ENCODE measurements around the gene SH3PXD2A. TPM values are rescaled to one million over a fixed set of nuclear protein-coding genes. Genes with fewer than 3 reads are reported as not detected.

SH3PXD2A gene
- total and polyA plus RNA-seq, 2 donors (not counting 1 experiment from before 2014, with no cell fraction given), result 3.2 to 33.5 TPM

- H3K4me2 ChIP-seq (replicated peaks; ENCODE audit: low read depth, low read length, poor library complexity, severe bottlenecking), result no peak overlapping the region
- no peak overlapping the region for H3K9ac ChIP-seq (ENCODE audit: low read length)
- no peaks in the 10 kb centered on the region for H3K4me1 Mint-ChIP-seq
- POLR2A ChIA-PET, result no interaction called here
- no peak overlapping the region for H3K27ac Mint-ChIP-seq
- TF ChIP-seq EZH2 (IDR thresholded peaks at IDR 0.05; ENCODE audit: borderline replicate concordance, insufficient read depth, low read depth, low read length, poor library complexity, severe bottlenecking), result no peak
- no peak for TF ChIP-seq CTCF (IDR thresholded peaks at IDR 0.05)
- DNase-seq (no peak), ATAC-seq (ENCODE audit: low read depth) (no peak)
- H3K4me1 ChIP-seq (ENCODE audit: control insufficient read depth in 2 of 2, insufficient read depth in 2 of 2, low read length in 2 of 2), result no peaks in the 10 kb centered on the region
- CTCF ChIA-PET, result no interaction called here
- H3K9me3 ChIP-seq (ENCODE audit: control extremely low read depth in 1 of 3, control insufficient read depth in 2 of 3, insufficient read depth in 1 of 3, low read length in 2 of 3), result no peaks in the 10 kb centered on the region
- intact Hi-C loops (cut with micrococcal nuclease), result no loop called here
- no peaks in the 10 kb centered on the region for H3K27me3 Mint-ChIP-seq
- WGBS (ENCODE audit: insufficient coverage), result 95% methylated on average over 4 of the region's 4 CpGs
- no peak overlapping the region for H2AFZ ChIP-seq (ENCODE audit: insufficient read depth, low read depth, low read length, poor library complexity, severe bottlenecking)
- H3K36me3 ChIP-seq (replicated peaks in 1 of 2; ENCODE audit: control extremely low read depth in 1 of 2, control insufficient read depth in 1 of 2, extremely low read depth in 1 of 2, insufficient read depth in 2 of 2, low read length in 1 of 2), result peaks cover 0 to 5% of the 10 kb centered on the region in 2 experiments
- no peaks in the 10 kb centered on the region for H3K9me3 Mint-ChIP-seq (ENCODE audit: insufficient read depth)
- H3K27me3 ChIP-seq (replicated peaks in 1 of 4; ENCODE audit: control extremely low read depth in 1 of 4, control insufficient read depth in 3 of 4, insufficient read depth in 4 of 4, low read length in 3 of 4), result no peaks in the 10 kb centered on the region
- no peaks in the 10 kb centered on the region for H3K79me2 ChIP-seq (ENCODE audit: control insufficient read depth, insufficient read depth, low read length)
- H3K4me3 ChIP-seq (ENCODE audit: control extremely low read depth in 1 of 5, extremely low read depth in 1 of 5, insufficient read depth in 1 of 5, low read depth in 2 of 5, low read length in 4 of 5), result no peak overlapping the region
- no peak overlapping the region for H3K27ac ChIP-seq (ENCODE audit: low read length in 2 of 2)
- H4K20me1 ChIP-seq (ENCODE audit: control insufficient read depth, insufficient read depth, low read length, poor library complexity, severe bottlenecking), result no peaks in the 10 kb centered on the region
- no peak overlapping the region for H3K4me3 Mint-ChIP-seq
Measured at GRCh38 chr10:103621783-103622125, 233.6 kb downstream of the SH3PXD2A start.

- Histone ChIP-seq H3K4me1 (ENCODE audit: control insufficient read depth in 2 of 2, insufficient read depth in 2 of 2, low read length in 2 of 2) (no peaks in the 10 kb centered on the region), H3K36me3 (replicated peaks in 1 of 2; ENCODE audit: control extremely low read depth in 1 of 2, control insufficient read depth in 1 of 2, extremely low read depth in 1 of 2, insufficient read depth in 2 of 2, low read length in 1 of 2) (peaks cover 0 to 4% of the 10 kb centered on the region in 2 experiments), H3K79me2 (ENCODE audit: control insufficient read depth, insufficient read depth, low read length) (no peaks in the 10 kb centered on the region), H3K4me3 (ENCODE audit: control extremely low read depth in 1 of 5, extremely low read depth in 1 of 5, insufficient read depth in 1 of 5, low read depth in 2 of 5, low read length in 4 of 5) (no peak overlapping the region), H2AFZ (ENCODE audit: insufficient read depth, low read depth, low read length, poor library complexity, severe bottlenecking) (no peak overlapping the region), H3K27me3 (replicated peaks in 1 of 4; ENCODE audit: control extremely low read depth in 1 of 4, control insufficient read depth in 3 of 4, insufficient read depth in 4 of 4, low read length in 3 of 4) (no peaks in the 10 kb centered on the region), H3K27ac (ENCODE audit: low read length in 2 of 2) (no peak overlapping the region), H3K4me2 (replicated peaks; ENCODE audit: low read depth, low read length, poor library complexity, severe bottlenecking) (no peak overlapping the region), H3K9me3 (ENCODE audit: control extremely low read depth in 1 of 3, control insufficient read depth in 2 of 3, insufficient read depth in 1 of 3, low read length in 2 of 3) (no peaks in the 10 kb centered on the region), H3K9ac (ENCODE audit: low read length) (no peak overlapping the region), H4K20me1 (ENCODE audit: control insufficient read depth, insufficient read depth, low read length, poor library complexity, severe bottlenecking) (no peaks in the 10 kb centered on the region)
- Mint-ChIP-seq H3K4me1 (no peaks in the 10 kb centered on the region), H3K27me3 (no peaks in the 10 kb centered on the region), H3K27ac (no peak overlapping the region), H3K4me3 (no peak overlapping the region), H3K9me3 (ENCODE audit: insufficient read depth) (no peaks in the 10 kb centered on the region)
- CTCF ChIA-PET, result interaction anchor here (2.1 kb wide), 1 partner anchor 65 kb away, joined by 5 read pairs; no protein-coding TSS in a partner anchor
- intact Hi-C loops (cut with micrococcal nuclease), result no loop called here
- POLR2A ChIA-PET, result interaction anchor here (0.5 kb wide), 1 partner anchor 12 kb away, joined by 4 read pairs; no protein-coding TSS in a partner anchor
- ATAC-seq (ENCODE audit: low read depth) (no peak), DNase-seq (no peak)
- 96% methylated on average over 15 of the region's 15 CpGs for WGBS (ENCODE audit: insufficient coverage)
- TF ChIP-seq EZH2 (IDR thresholded peaks at IDR 0.05; ENCODE audit: borderline replicate concordance, insufficient read depth, low read depth, low read length, poor library complexity, severe bottlenecking), result no peak
- TF ChIP-seq CTCF (IDR thresholded peaks at IDR 0.05), result no peak
Measured at GRCh38 chr10:103620891-103621782, 234.2 kb downstream of the SH3PXD2A start.
